GM08714 (cell line): Measurements from ENCODE around the gene NOXA1.

Source experiments
- H3K4me3 ChIP-seq: fragments of 200-500 bp; sonication (Bioruptor generic); 2 replicates; pipeline ENCODE4 v1.5.1; 2014; ENCODE audit warnings: mild to moderate bottlenecking, low read length, inconsistent platforms
- ZNF274 ChIP-seq: IDR thresholded peaks from 2 replicates; pipeline ENCODE4 v1.6.1; 2012; ENCODE audit warnings: mild to moderate bottlenecking, low read depth, low read length

Gene NOXA1

GRCh38 chr9:137393176-137394150, 29.7 kb upstream of the NOXA1 start:
- TF ChIP-seq ZNF274: no peak
- H3K4me3 ChIP-seq: no peak overlapping the region

GRCh38 chr9:137394866-137395665, 28.1 kb upstream of the NOXA1 start:
- no peak overlapping the region for H3K4me3 ChIP-seq
- no peak for TF ChIP-seq ZNF274

GRCh38 chr9:137395666-137396010, 27.6 kb upstream of the NOXA1 start:
- TF ChIP-seq ZNF274: no peak
- H3K4me3 ChIP-seq: no peak overlapping the region

GRCh38 chr9:137396227-137396626, 27.0 kb upstream of the NOXA1 start:
- H3K4me3 ChIP-seq: no peak overlapping the region
- TF ChIP-seq ZNF274: no peak

- no peak overlapping the region for H3K4me3 ChIP-seq
- no peak for TF ChIP-seq ZNF274
These were observed 26.4 kb upstream of the NOXA1 start for GRCh38 chr9:137396634-137397367.

GRCh38 chr9:137397675-137398423, 25.3 kb upstream of the NOXA1 start:
- TF ChIP-seq ZNF274: no peak
- H3K4me3 ChIP-seq: no peak overlapping the region

GRCh38 chr9:137398561-137399468, 24.4 kb upstream of the NOXA1 start:
- TF ChIP-seq ZNF274: no peak
- H3K4me3 ChIP-seq: no peak overlapping the region

GRCh38 chr9:137402746-137403145, 20.4 kb upstream of the NOXA1 start:
- no peak overlapping the region for H3K4me3 ChIP-seq
- no peak for TF ChIP-seq ZNF274

GRCh38 chr9:137403269-137403668, 19.9 kb upstream of the NOXA1 start:
- no peak overlapping the region for H3K4me3 ChIP-seq
- TF ChIP-seq ZNF274: no peak

GRCh38 chr9:137404961-137405567, 18.1 kb upstream of the NOXA1 start:
- no peak overlapping the region for H3K4me3 ChIP-seq
- no peak for TF ChIP-seq ZNF274

- H3K4me3 ChIP-seq: no peak overlapping the region
These were observed 17.5 kb upstream of the NOXA1 start for GRCh38 chr9:137405677-137406081.

GRCh38 chr9:137406085-137406760, 17.0 kb upstream of the NOXA1 start:
- H3K4me3 ChIP-seq: no peak overlapping the region
- TF ChIP-seq ZNF274: no peak

More at GRCh38 chr9:137405677-137406081, 17.5 kb upstream of the NOXA1 start:
- TF ChIP-seq ZNF274: no peak
